ENCODE data around the gene SLC23A3.
"Not testable (repeated sequence)": the region's sequence is repeated elsewhere in the genome, so short reads cannot be mapped to it uniquely, and the experiment has no call there.

The SLC23A3 gene

GRCh38 chr2:219205165-219205538 is 35.3 kb upstream of the SLC23A3 start:
- no peak for DNase-seq (ENCODE audit: low read depth)

DNA sequence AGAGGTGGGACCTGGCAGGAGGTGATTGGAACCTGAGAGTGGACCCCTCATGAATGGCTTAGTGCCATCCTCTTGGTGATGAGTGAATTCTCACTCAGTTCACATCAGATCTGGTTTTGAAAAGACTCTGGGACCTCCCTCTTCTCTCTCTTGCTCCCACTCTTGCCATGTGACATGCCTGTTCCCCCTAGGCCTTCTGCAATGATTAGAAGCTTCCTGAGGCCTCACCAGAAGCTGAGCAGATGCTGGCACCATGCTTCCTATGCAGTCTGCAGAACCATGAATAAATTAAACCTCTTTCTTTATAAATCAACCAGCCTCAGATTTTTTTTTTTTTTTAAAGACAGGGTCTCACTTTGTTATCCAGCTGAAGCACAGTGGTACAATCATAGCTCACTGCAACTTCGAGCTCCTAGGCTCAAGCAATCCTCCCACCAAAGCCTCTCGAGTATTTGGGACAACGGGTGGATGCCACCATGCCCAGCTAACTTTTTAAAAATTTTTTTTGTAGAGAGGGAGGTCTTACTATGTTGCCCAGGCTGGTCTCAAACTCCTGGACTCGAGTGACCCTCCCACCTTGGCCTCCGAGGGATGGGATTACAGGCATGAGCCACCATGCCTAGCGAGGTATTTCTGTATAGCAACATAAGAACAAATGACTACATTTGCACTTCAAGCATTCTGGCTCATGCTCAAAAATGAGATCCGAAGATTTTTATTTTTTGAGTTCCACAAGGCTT is 34.8 kb upstream of the SLC23A3 start:
- no peak for DNase-seq (ENCODE audit: low read depth)

DNA sequence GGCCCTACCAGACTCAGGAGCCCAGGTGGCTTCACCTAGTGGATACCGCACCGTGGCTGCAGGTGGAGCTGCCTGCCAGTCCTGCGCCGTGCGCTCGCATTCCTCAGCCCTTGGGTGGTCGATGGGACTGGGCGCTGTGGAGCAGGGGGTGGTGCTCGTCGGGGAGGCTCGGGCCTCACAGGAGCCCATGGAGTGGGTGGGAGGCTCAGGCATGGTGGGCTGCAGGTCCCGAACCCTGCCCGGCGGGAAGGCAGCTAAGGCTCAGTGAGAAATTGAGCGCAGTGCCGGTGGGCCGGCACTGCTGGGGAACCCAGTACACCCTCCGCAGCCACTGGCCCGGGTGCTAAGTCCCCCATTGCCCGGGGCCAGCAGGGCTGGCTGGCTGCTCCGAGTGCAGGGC is 31.5 kb upstream of the SLC23A3 start:
- DNase-seq (ENCODE audit: low read depth) = not testable (repeated sequence)

GRCh38 chr2:219200502-219201326 is 30.9 kb upstream of the SLC23A3 start:
- not testable (repeated sequence) for DNase-seq (ENCODE audit: low read depth)

DNA sequence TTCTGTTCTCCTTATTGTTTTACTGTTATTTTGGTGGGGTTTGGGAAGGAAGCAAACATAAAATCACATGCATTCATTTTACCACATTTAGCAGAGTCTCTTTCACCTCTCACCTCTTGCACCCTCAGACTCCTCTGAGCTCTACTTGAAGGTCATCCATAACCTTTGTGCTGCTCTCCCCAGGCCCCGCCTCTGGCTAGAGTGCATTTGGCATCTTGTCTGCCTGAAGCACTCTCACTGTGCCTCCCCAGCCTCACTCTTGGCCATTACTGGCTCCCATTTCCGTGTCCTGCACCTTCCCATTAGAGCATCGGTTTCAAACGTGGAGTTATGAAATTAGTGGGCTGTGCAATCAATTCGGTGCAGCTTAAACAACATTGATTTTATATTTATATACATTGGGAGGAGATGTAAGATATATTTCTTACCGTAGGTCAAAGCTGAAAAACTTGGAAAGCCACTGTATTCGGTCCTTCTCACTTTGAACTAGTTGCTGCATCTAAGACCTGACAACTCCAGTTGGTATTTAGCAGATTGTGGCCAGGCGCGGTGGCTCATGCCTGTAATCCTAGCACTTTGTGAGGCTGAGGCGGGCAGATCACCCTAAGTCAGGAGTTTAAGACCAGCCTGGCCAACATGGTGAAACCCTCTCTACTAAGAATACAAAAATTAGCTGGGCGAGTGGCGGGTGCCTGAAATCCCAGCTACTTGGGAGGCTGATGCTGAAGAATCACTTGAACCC is 29.8 kb upstream of the SLC23A3 start:
- no peak for DNase-seq (ENCODE audit: low read depth)

- DNase-seq (ENCODE audit: low read depth) = no peak
These were observed 29.1 kb upstream of the SLC23A3 start for GRCh38 chr2:219198974-219199373.

- no peak for DNase-seq (ENCODE audit: low read depth)
These were observed 27.6 kb upstream of the SLC23A3 start for GRCh38 chr2:219197388-219197787.

- no peak for DNase-seq (ENCODE audit: low read depth)
These were observed 17.1 kb upstream of the SLC23A3 start for GRCh38 chr2:219186754-219187456.

DNA sequence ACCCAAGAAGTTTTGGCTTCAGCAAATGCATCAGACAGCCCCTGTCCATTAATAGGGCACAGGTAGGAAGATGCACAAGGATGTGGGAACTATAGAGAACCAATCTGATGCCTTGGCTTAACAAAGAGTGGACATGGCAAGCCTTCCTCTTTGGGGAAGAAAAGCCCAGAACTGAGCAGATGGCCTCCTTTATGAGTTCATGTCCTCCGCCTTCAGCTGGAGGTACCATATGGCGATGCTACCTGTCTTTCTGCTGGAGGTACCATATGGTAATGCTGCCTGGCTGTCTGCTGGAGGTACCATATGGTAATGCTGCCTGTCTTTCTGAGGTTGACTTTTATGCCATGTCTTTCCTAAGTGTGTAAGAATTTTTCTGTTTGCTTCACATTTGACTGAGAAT is 14.3 kb upstream of the SLC23A3 start:
- DNase-seq (ENCODE audit: low read depth) = no peak

DNA sequence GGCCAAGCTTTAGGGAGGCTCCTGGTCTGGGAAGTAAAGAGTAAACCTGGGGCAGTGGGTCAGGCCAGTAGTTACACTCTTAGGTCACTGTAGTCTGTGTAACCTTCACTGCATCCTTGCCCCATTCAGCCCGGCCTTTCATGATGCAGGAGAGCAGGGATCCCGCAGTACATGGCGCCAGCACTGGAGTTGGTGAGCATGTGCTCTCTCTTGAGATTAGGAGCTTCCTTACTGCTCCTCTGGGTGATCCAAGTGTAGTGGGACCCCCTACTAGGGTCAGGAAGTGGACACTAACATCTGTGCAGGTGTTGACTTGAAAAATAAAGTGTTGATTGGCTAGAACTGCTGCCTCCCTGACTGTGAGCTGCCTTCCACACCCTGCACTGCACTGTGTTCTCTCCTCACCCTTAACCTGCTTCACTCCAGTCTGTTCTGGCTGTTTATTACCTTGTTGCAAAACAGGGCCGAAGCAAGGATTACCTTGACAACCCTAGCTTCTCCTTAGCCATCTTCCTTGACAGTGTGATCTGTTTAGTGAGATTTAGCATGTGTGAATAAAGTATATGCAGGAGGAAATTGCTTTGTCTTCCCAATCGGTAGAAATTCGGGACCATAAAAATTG is 13.4 kb upstream of the SLC23A3 start:
- DNase-seq (ENCODE audit: low read depth) = no peak

- no peak for DNase-seq (ENCODE audit: low read depth)
These were observed 12.7 kb upstream of the SLC23A3 start for GRCh38 chr2:219182331-219183150.

DNA sequence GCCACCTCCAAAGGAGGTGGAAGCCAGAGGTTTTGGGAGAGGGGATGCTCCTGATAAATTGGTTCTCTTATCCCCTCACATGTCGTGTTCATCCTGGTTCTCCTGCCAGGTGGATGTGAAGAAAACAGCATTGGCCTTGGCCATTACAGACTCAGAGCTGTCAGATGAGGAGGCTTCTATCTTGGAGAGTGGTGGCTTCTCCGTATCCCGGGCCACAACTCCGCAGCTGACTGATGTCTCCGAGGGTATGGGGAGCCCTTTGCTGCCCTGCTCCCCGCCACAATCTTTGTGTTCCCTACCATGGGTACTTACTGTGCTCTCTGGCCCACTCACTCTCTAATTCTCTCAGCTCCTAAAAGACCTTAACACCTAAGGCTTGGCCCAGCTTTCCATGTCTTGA is 11.7 kb upstream of the SLC23A3 start:
- no peak for DNase-seq (ENCODE audit: low read depth)

GRCh38 chr2:219180961-219181360 is 11.1 kb upstream of the SLC23A3 start:
- no peak for DNase-seq (ENCODE audit: low read depth)

DNA sequence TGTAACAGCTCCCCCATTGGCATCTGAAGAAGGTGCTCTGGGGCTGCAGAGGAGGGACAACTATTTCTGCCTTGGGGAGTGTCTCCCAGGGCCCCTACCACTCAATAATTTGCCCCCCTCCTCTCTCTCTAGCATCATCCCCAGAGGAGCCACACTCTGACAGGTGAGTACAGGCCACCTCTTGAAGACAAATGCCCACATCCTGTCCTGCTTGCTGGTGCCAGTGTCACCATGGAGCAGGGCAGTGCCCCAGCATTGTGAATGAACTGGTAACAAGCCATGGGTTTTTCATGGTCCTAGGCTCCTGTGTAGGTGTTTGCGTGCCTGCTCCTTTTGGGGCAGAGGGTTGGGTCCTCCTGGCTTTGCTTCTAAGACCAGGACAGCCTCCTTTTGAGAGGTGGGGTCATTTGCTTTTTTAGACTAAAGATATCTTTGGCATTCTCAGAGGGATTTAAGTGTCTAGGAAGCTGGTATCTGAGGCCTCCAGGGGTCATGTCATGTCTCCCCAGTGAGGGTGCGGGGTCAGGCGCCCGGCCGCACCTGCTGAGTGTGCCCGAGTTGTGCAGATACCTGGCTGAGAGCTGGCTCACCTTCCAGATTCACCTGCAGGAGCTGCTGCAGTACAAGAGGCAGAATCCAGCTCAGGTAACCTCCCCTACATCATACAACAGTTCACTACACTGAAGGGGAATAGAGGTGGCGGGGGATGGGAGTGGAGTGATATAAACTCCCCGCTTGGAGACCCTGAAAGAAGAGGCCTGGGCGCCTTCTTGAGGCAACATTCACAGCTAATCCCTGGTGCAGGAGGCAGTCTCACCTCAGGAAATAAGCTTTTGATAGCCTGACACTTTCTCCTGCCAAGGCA is 10.0 kb upstream of the SLC23A3 start:
- no peak for DNase-seq (ENCODE audit: low read depth)

- peak; percentile 37 for DNase-seq (ENCODE audit: low read depth)
These were observed 8.7 kb upstream of the SLC23A3 start for GRCh38 chr2:219178377-219179175.

DNA sequence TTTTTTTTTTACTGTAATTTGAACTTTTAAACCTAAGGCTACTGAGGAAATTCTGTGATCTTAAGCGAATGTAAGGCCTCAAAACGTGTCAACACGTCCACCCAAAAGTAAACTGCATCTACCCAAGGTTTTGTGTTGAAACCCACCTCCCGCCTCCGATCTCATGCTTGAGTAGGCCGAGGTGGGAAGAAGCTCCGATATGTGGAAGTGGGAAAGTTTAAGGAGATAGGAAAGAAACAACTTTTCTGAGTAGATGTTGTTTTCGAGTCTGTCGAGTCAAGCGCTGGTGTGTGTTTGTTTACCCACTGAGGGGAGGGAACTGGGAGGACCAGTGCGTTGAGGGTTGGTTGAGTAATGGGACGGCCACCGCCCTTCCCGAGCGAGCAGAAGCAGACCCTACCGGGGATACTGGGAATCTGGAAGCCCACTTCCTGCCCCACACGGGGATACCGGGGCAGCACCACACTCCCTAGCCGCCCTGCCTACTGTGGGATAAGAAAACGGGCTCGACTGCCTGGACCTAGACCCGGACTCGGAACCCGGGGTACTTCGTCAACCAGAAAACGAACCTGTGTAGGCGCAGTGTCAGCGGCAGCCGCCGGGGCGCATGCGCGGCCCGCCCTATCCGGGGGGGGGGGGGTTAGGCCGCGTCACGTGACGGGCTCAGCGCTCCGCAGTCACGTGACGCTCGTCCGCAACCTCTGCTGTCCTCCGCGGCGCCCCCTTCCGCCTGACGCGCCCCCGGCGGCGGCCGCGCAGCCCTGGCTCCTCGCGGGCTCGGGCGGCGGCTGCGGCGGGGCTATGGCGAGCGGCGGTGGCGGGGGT is 7.9 kb upstream of the SLC23A3 start, which contains the start of gene RETREG2:
TSS of gene RETREG2 (plus strand) at position 724 of the 825 bp plus-strand sequence. CDS start at position 802, 78 bp downstream.
- peak; percentile 88 for DNase-seq (ENCODE audit: low read depth)

- peak; percentile 75 for DNase-seq (ENCODE audit: low read depth)
These were observed 7.2 kb upstream of the SLC23A3 start, which contains the start of gene CNPPD1 for GRCh38 chr2:219176818-219177551. CNPPD1 (minus strand) TSS chr2:219176925; CDS start chr2:219176828, 97 bp downstream.

Data from iris pigment epithelial cell (primary cell).